Skeletal muscle tissue (tissue), 4 donors: Measurements from ENCODE around the gene PAM. TPM values are rescaled to one million over a fixed set of nuclear protein-coding genes. Genes with fewer than 3 reads are reported as not detected.

Experiments used
- H3K27ac ChIP-seq: one replicate; pipeline ENCODE4 v1.7.0; 2013; ENCODE audit warnings: mild to moderate bottlenecking, low read depth, low read length, inconsistent platforms
- H3K27me3 ChIP-seq, 3 donors: one replicate each; pipeline ENCODE4 v1.7.0; 2013; ENCODE audit warnings: low read length in 3 of 3; ENCODE audit not compliant: control insufficient read depth in 3 of 3, insufficient read depth in 3 of 3
- H3K36me3 ChIP-seq, 3 donors: one replicate each; pipeline ENCODE4 v1.7.0; 2013; ENCODE audit warnings: low read length in 3 of 3; ENCODE audit not compliant: control insufficient read depth in 3 of 3, insufficient read depth in 3 of 3
- H3K4me1 ChIP-seq, 3 donors: one replicate each; pipeline ENCODE4 v1.7.0; 2013; ENCODE audit warnings: low read length in 3 of 3, mild to moderate bottlenecking in 3 of 3; ENCODE audit not compliant: control insufficient read depth in 3 of 3, insufficient read depth in 3 of 3
- H3K4me3 ChIP-seq, 3 donors: one replicate each; pipeline ENCODE4 v1.7.0; 2013; ENCODE audit warnings: low read length in 3 of 3
- H3K9ac ChIP-seq, 3 donors: one replicate each; pipeline ENCODE4 v1.7.0; 2013; ENCODE audit warnings: low read length in 3 of 3, mild to moderate bottlenecking in 3 of 3, moderate library complexity in 2 of 3, low read depth in 1 of 3
- H3K9me3 ChIP-seq, 3 donors: one replicate each; pipeline ENCODE4 v1.7.0; 2013; ENCODE audit warnings: low read length in 3 of 3; ENCODE audit not compliant: control insufficient read depth in 3 of 3
- total RNA-seq: library from RNA; depleted of rRNA; stranded (reverse); fragments of >200 nt; gene quantifications from one replicate; pipeline ENCODE4 v1.2.3, GENCODE V29; 2014
- donor health status: Osteomylitis.

The PAM gene
- total RNA-seq, 1 donor from 2014 or later: 95.5 TPM

GRCh38 chr5:102958481-102959011, 203.4 kb downstream of the PAM start:
- Histone ChIP-seq H3K27ac (peak overlapping the region; percentile 8), H3K36me3 (peaks cover 0 to 12% (median 0%) of the 10 kb centered on the region in 3 donors), H3K27me3 (no peaks in the 10 kb centered on the region), H3K9me3 (no peaks in the 10 kb centered on the region), H3K4me3 (no peak overlapping the region), H3K4me1 (peaks cover 3 to 6% (median 6%) of the 10 kb centered on the region in 3 donors), H3K9ac (no peak overlapping the region)

GRCh38 chr5:102959055-102959454, 203.9 kb downstream of the PAM start:
- no peak overlapping the region for H3K9ac ChIP-seq

GRCh38 chr5:102961671-102962070, 206.6 kb downstream of the PAM start:
- no peak overlapping the region for H3K27ac ChIP-seq
- no peaks in the 10 kb centered on the region for H3K9me3 ChIP-seq
- peaks cover 3 to 6% (median 6%) of the 10 kb centered on the region in 3 donors for H3K4me1 ChIP-seq
- no peak overlapping the region for H3K4me3 ChIP-seq
- H3K9ac ChIP-seq: no peak overlapping the region
- peaks cover 0 to 12% (median 0%) of the 10 kb centered on the region in 3 donors for H3K36me3 ChIP-seq
- H3K27me3 ChIP-seq: no peaks in the 10 kb centered on the region

More at GRCh38 chr5:102959055-102959454, 203.9 kb downstream of the PAM start:
- Histone ChIP-seq H3K4me3 (no peak overlapping the region), H3K27me3 (no peaks in the 10 kb centered on the region), H3K27ac (peak overlapping the region; percentile 8), H3K4me1 (peaks cover 3 to 6% (median 6%) of the 10 kb centered on the region in 3 donors), H3K36me3 (peaks cover 0 to 12% (median 0%) of the 10 kb centered on the region in 3 donors), H3K9me3 (no peaks in the 10 kb centered on the region)

GRCh38 chr5:102965653-102966052, 210.5 kb downstream of the PAM start:
- no peaks in the 10 kb centered on the region for H3K4me1 ChIP-seq
- no peak overlapping the region for H3K4me3 ChIP-seq
- no peak overlapping the region for H3K9ac ChIP-seq
- no peaks in the 10 kb centered on the region for H3K9me3 ChIP-seq
- H3K27me3 ChIP-seq: no peaks in the 10 kb centered on the region
- peaks cover 0 to 8% (median 0%) of the 10 kb centered on the region in 3 donors for H3K36me3 ChIP-seq
- no peak overlapping the region for H3K27ac ChIP-seq

GRCh38 chr5:102969641-102970040, 214.5 kb downstream of the PAM start:
- Histone ChIP-seq H3K27me3 (no peaks in the 10 kb centered on the region), H3K9me3 (no peaks in the 10 kb centered on the region), H3K9ac (no peak overlapping the region), H3K27ac (no peak overlapping the region), H3K4me1 (peaks cover 0 to 4% (median 4%) of the 10 kb centered on the region in 3 donors), H3K36me3 (peaks cover 0 to 4% (median 2%) of the 10 kb centered on the region in 3 donors), H3K4me3 (no peak overlapping the region)

GRCh38 chr5:102971676-102972293, 216.7 kb downstream of the PAM start:
- Histone ChIP-seq H3K27me3 (no peaks in the 10 kb centered on the region), H3K27ac (no peak overlapping the region), H3K4me1 (peaks cover 8 to 12% (median 11%) of the 10 kb centered on the region in 3 donors), H3K4me3 (no peak overlapping the region), H3K36me3 (peaks cover 0 to 4% (median 2%) of the 10 kb centered on the region in 3 donors), H3K9ac (no peak overlapping the region), H3K9me3 (no peaks in the 10 kb centered on the region)

GRCh38 chr5:102974177-102974576, 219.1 kb downstream of the PAM start:
- Histone ChIP-seq H3K27me3 (no peaks in the 10 kb centered on the region), H3K4me3 (no peak overlapping the region), H3K36me3 (peaks cover 0 to 7% (median 2%) of the 10 kb centered on the region in 3 donors), H3K4me1 (peaks cover 8 to 12% (median 11%) of the 10 kb centered on the region in 3 donors), H3K27ac (no peak overlapping the region), H3K9ac (no peak overlapping the region), H3K9me3 (no peaks in the 10 kb centered on the region)

- H3K27ac ChIP-seq: peak overlapping the region; percentile 79
Measured at GRCh38 chr5:102975045-102975444, 219.9 kb downstream of the PAM start.

GRCh38 chr5:102975457-102976182, 220.5 kb downstream of the PAM start:
- Histone ChIP-seq H3K9me3 (no peaks in the 10 kb centered on the region), H3K4me1 (peaks cover 8 to 12% (median 11%) of the 10 kb centered on the region in 3 donors), H3K27me3 (no peaks in the 10 kb centered on the region), H3K36me3 (peaks cover 0 to 7% (median 2%) of the 10 kb centered on the region in 3 donors), H3K4me3 (no peak overlapping the region), H3K27ac (peak overlapping the region; percentile 79), H3K9ac (no peak overlapping the region)

More at GRCh38 chr5:102975045-102975444, 219.9 kb downstream of the PAM start:
- Histone ChIP-seq H3K4me3 (no peak overlapping the region), H3K36me3 (peaks cover 0 to 7% (median 2%) of the 10 kb centered on the region in 3 donors), H3K27me3 (no peaks in the 10 kb centered on the region), H3K9ac (no peak overlapping the region), H3K9me3 (no peaks in the 10 kb centered on the region), H3K4me1 (peaks cover 8 to 12% (median 11%) of the 10 kb centered on the region in 3 donors)
